Suppressor macrophage (primary cell): Measurements from ENCODE around the gene DPP7.
A peak's percentile ranks its signal among the peaks of the same experiment; 100 is the strongest.

Source experiments
- DNase-seq, 4 experiments: peaks; one replicate each; pipeline ENCODE4 v3.0.0-alpha.2; 2020 to 2022

The DPP7 gene

GRCh38 chr9:137086531-137087408, 27.8 kb downstream of the DPP7 start, which contains the start of gene MAN1B1:
Gene MAN1B1, plus strand, starts transcription at chr9:137086985. Its CDS starts 15 bp downstream, at chr9:137087000.
- DNase-seq = peak; percentile 99 to 100 (median 100)

GRCh38 chr9:137085920-137086530, 28.5 kb downstream of the DPP7 start:
- peak in 3 of 4 experiments; percentile 58 to 68 (median 64) for DNase-seq

- DNase-seq = no peak
Observed at GRCh38 chr9:137084526-137084925, 30.0 kb downstream of the DPP7 start.

- peak; percentile 66 to 84 (median 75) for DNase-seq
Observed at GRCh38 chr9:137083394-137084004, 31.0 kb downstream of the DPP7 start.

GRCh38 chr9:137082925-137083290, 31.6 kb downstream of the DPP7 start:
- DNase-seq = no peak

GRCh38 chr9:137082222-137082924, 32.2 kb downstream of the DPP7 start:
- DNase-seq = no peak

- DNase-seq = no peak
Observed at GRCh38 chr9:137080260-137081122, 34.0 kb downstream of the DPP7 start.

- no peak for DNase-seq
Observed at GRCh38 chr9:137079401-137079787, 35.1 kb downstream of the DPP7 start.

- DNase-seq = no peak
Observed at GRCh38 chr9:137078701-137079400, 35.7 kb downstream of the DPP7 start.

GRCh38 chr9:137077758-137078693, 36.5 kb downstream of the DPP7 start:
- peak; percentile 17 to 61 (median 37) for DNase-seq

- peak; percentile 89 to 96 (median 93) for DNase-seq
Observed at GRCh38 chr9:137077010-137077747, 37.4 kb downstream of the DPP7 start, which contains the start of gene UAP1L1. Gene UAP1L1, plus strand, starts transcription at chr9:137077517. Its CDS starts 16 bp downstream, at chr9:137077533.

- no peak for DNase-seq
Observed at GRCh38 chr9:137076636-137077009, 37.9 kb downstream of the DPP7 start.

GRCh38 chr9:137075275-137075775, 39.2 kb downstream of the DPP7 start:
- DNase-seq = peak; percentile 52 to 71 (median 56)

GRCh38 chr9:137074657-137075274, 39.8 kb downstream of the DPP7 start:
- DNase-seq = peak in 1 of 4 experiments; percentile 40

GRCh38 chr9:137073992-137074399, 40.5 kb downstream of the DPP7 start:
- DNase-seq = no peak

- DNase-seq = no peak
Observed at GRCh38 chr9:137071282-137071681, 43.3 kb downstream of the DPP7 start.

- peak in 3 of 4 experiments; percentile 36 to 59 (median 50) for DNase-seq
Observed at GRCh38 chr9:137070906-137071275, 43.6 kb downstream of the DPP7 start.

GRCh38 chr9:137070201-137070905, 44.2 kb downstream of the DPP7 start, which contains the start of gene SAPCD2:
Gene SAPCD2, minus strand, starts transcription at chr9:137070557. Its CDS starts 97 bp downstream, at chr9:137070460.
- peak; percentile 93 to 96 (median 96) for DNase-seq
